OCI-LY3 (cell line): ENCODE measurements around the gene DPP10.

Experiments used
- H2AFZ ChIP-seq: fragments of 200-600, 300-600 bp; shearing (Covaris generic); 2 replicates; pipeline ENCODE4 v1.6.0; 2014; ENCODE audit warnings: antibody characterized with exemption, low read depth, low read length
- H3K27ac ChIP-seq: fragments of 200-600, 300-600 bp; sonication (generic); 2 replicates; pipeline ENCODE4 v1.5.1; 2014; ENCODE audit warnings: mild to moderate bottlenecking, low read length, moderate library complexity, mixed read lengths
- H3K27me3 ChIP-seq: fragments of 200-600, 300-600 bp; sonication (generic); 2 replicates; pipeline ENCODE4 v1.6.1; 2014; ENCODE audit warnings: low read depth, low read length, mixed read lengths
- H3K36me3 ChIP-seq: fragments of 200-600, 300-600 bp; sonication (generic); replicated peaks from 2 replicates; pipeline ENCODE3; 2014; ENCODE audit warnings: low read depth, low read length, mixed read lengths
- H3K4me1 ChIP-seq: fragments of 300-600, 200-600 bp; sonication (generic); 2 replicates; pipeline ENCODE4 v1.6.1; 2014; ENCODE audit warnings: low read length, mixed read lengths
- H3K4me2 ChIP-seq: fragments of 200-600, 300-600 bp; sonication (generic); 2 replicates; pipeline ENCODE4 v1.6.1; 2014; ENCODE audit warnings: low read length, mixed read lengths
- H3K4me3 ChIP-seq: fragments of 300-600, 200-600 bp; sonication (generic); 2 replicates; pipeline ENCODE4 v1.5.1; 2014; ENCODE audit warnings: antibody characterized with exemption, mild to moderate bottlenecking, low read length, moderate library complexity
- H3K79me2 ChIP-seq: fragments of 300-600, 200-600 bp; shearing (Covaris generic); 2 replicates; pipeline ENCODE4 v1.6.1; 2014; ENCODE audit warnings: mild to moderate bottlenecking, low read length, mixed read lengths
- H3K9ac ChIP-seq: fragments of 300-600, 200-600 bp; shearing (Covaris generic); 2 replicates; pipeline ENCODE4 v1.6.0; 2014; ENCODE audit warnings: mild to moderate bottlenecking, low read length, moderate library complexity
- H3K9me3 ChIP-seq: fragments of 200-600, 300-600 bp; shearing (Covaris generic); 2 replicates; pipeline ENCODE4 v1.6.1; 2014; ENCODE audit warnings: low read length, mixed read lengths; ENCODE audit not compliant: insufficient read depth
- H4K20me1 ChIP-seq: fragments of 200-600, 300-600 bp; sonication (generic); 2 replicates; pipeline ENCODE4 v1.6.1; 2016; ENCODE audit warnings: low read length, mixed read lengths; ENCODE audit not compliant: insufficient read depth
- EZH2phosphoT487 ChIP-seq: fragments of 200-600 bp; shearing (Covaris generic); IDR thresholded peaks from 2 replicates; pipeline ENCODE4 v1.6.1; 2018; ENCODE audit warnings: antibody characterized with exemption, mixed run types, low read depth
- TF ChIP-seq, protein P1 (sequence below): fragments of 200-600, 300-600 bp; sonication (generic); IDR thresholded peaks from 2 replicates; pipeline ENCODE4 v1.5.1; 2014; ENCODE audit warnings: antibody characterized with exemption, low read length, low read depth

DPP10 gene

DNA sequence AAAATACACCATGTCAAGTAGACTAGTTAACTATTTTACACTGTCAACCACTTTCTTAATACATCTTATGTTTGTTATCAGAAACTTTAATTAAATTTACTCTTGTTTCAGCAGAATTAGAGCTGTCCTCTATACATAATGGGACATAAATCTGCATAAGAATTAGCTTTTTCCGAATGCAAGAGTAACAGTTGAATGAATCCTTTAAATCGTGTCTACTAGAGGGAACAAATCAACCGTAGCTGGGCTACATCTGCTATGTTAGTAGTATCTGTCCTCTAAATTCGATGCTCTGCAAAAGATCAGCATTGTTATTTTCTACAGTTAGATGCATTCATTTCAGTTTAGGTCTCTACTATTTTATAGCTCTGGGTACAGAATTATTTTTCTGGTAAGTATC lies 1090.6 kb downstream of the DPP10 start:
- no peak overlapping the region for H3K4me3 ChIP-seq
- H2AFZ ChIP-seq: no peak overlapping the region
- no peaks in the 10 kb centered on the region for H3K27me3 ChIP-seq
- H3K36me3 ChIP-seq: no peaks in the 10 kb centered on the region
- no peak overlapping the region for H3K9ac ChIP-seq
- no peaks in the 10 kb centered on the region for H4K20me1 ChIP-seq
- no peaks in the 10 kb centered on the region for H3K4me1 ChIP-seq
- H3K9me3 ChIP-seq: no peaks in the 10 kb centered on the region
- TF ChIP-seq EZH2phosphoT487: no peak
- TF ChIP-seq, protein P1, sequence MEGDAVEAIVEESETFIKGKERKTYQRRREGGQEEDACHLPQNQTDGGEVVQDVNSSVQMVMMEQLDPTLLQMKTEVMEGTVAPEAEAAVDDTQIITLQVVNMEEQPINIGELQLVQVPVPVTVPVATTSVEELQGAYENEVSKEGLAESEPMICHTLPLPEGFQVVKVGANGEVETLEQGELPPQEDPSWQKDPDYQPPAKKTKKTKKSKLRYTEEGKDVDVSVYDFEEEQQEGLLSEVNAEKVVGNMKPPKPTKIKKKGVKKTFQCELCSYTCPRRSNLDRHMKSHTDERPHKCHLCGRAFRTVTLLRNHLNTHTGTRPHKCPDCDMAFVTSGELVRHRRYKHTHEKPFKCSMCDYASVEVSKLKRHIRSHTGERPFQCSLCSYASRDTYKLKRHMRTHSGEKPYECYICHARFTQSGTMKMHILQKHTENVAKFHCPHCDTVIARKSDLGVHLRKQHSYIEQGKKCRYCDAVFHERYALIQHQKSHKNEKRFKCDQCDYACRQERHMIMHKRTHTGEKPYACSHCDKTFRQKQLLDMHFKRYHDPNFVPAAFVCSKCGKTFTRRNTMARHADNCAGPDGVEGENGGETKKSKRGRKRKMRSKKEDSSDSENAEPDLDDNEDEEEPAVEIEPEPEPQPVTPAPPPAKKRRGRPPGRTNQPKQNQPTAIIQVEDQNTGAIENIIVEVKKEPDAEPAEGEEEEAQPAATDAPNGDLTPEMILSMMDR: no peak
- no peak overlapping the region for H3K4me2 ChIP-seq
- no peaks in the 10 kb centered on the region for H3K79me2 ChIP-seq
- H3K27ac ChIP-seq: no peak overlapping the region

DNA sequence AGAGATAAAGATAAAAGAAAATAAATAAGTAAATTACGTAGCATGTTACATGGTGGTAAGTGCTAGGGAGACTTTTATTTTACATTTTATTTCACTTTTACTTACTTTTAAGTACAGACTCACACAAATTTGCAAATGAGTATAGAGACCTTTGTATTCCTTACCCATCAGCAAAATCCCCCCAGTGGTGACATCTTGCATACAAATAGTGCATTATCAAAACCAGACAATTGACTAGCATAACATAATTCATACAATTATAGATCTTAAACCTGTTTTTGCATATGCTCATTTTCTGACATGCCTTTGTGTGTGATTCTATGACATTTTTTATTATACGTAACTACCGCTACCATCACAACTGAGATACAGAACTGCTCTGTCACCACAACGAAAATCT lies 1099.4 kb downstream of the DPP10 start:
- H2AFZ ChIP-seq: no peak overlapping the region
- no peaks in the 10 kb centered on the region for H3K27me3 ChIP-seq
- no peaks in the 10 kb centered on the region for H3K9me3 ChIP-seq
- H3K4me3 ChIP-seq: no peak overlapping the region
- no peak overlapping the region for H3K4me2 ChIP-seq
- no peaks in the 10 kb centered on the region for H3K79me2 ChIP-seq
- TF ChIP-seq, protein P1: no peak
- no peak for TF ChIP-seq EZH2phosphoT487
- H4K20me1 ChIP-seq: no peaks in the 10 kb centered on the region
- no peaks in the 10 kb centered on the region for H3K36me3 ChIP-seq
- H3K9ac ChIP-seq: no peak overlapping the region
- no peaks in the 10 kb centered on the region for H3K4me1 ChIP-seq
- H3K27ac ChIP-seq: no peak overlapping the region

DNA sequence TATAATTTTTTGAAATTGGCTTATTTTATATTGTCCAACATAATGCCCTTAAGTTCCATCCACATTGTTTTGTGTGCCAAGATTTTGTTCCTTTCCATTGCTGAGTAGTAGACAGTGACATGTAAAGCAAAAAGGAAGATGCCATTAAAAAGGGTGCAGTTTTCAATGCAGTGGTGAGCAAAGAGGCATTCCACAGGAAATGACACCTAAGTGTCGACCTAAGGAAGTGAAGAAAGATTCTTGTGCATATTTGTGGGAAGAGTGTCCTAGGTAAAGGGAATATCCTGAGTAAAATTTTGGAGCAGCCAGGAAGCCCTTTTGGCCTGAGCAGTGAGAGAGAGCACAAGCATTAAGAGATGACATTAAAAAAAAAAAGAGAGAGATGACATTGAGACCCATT lies 1099.9 kb downstream of the DPP10 start:
- H3K27ac ChIP-seq: no peak overlapping the region
- no peaks in the 10 kb centered on the region for H4K20me1 ChIP-seq
- H3K27me3 ChIP-seq: no peaks in the 10 kb centered on the region
- no peak overlapping the region for H3K9ac ChIP-seq
- H3K4me1 ChIP-seq: no peaks in the 10 kb centered on the region
- H3K9me3 ChIP-seq: no peaks in the 10 kb centered on the region
- H3K4me2 ChIP-seq: no peak overlapping the region
- no peaks in the 10 kb centered on the region for H3K79me2 ChIP-seq
- no peak overlapping the region for H3K4me3 ChIP-seq
- no peaks in the 10 kb centered on the region for H3K36me3 ChIP-seq
- H2AFZ ChIP-seq: no peak overlapping the region
- TF ChIP-seq EZH2phosphoT487: no peak
- TF ChIP-seq, protein P1: no peak

DNA sequence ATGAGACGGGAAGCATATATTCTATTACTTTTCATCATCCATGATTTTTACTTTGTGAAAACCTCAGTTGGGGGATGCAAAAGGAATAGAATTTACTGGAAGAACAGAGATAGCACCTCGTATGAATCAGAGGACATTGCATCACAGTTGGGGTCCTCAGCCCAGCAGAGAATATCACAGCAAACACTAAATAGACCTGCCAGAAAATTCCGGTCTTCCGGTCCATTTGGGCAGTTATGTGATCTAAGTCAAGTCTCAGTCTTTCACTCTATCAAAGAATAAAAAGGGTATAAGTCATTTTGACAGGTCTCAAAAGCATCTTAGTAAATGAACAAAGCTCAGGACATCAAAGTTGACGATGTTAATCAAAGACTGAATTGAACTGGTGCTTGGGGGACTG lies 1100.6 kb downstream of the DPP10 start:
- Histone ChIP-seq H3K9ac (no peak overlapping the region), H4K20me1 (no peaks in the 10 kb centered on the region), H3K9me3 (no peaks in the 10 kb centered on the region), H3K36me3 (no peaks in the 10 kb centered on the region), H3K27ac (no peak overlapping the region), H3K4me3 (no peak overlapping the region), H3K4me2 (no peak overlapping the region), H3K79me2 (no peaks in the 10 kb centered on the region), H3K4me1 (no peaks in the 10 kb centered on the region), H3K27me3 (no peaks in the 10 kb centered on the region), H2AFZ (no peak overlapping the region)
- TF ChIP-seq, protein P1: no peak
- TF ChIP-seq EZH2phosphoT487: no peak
